IMR-90 (cell line): ENCODE results near the gene DDX54. TPM values are rescaled to one million over a fixed set of nuclear protein-coding genes. Genes with fewer than 3 reads are reported as not detected.

Experiments
- ATAC-seq: fragments of 200-7000 bp; cut with Tn5 transposase; 2 replicates; pipeline ENCODE4 v1.9.1; 2020; ENCODE audit warnings: low read depth, mild to moderate bottlenecking, moderate library complexity
- BruUV-seq: library from RNA; stranded (reverse); fragments of 400-500 nt; replicated peaks from 2 replicates; lab custom pipeline; 2021; lab: Mats Ljungman, UMichigan
- CTCF ChIA-PET: fragments of 300-600 bp; formaldehyde crosslinking; extraction: SDS; loops from one replicate; lab custom pipeline; 2021; ENCODE audit warnings: antibody characterized with exemption; lab: Yijun Ruan, JAX
- POLR2A ChIA-PET: fragments of 300-600 bp; sonication (Branson Sonifier 250); formaldehyde crosslinking; loops from one replicate; lab custom pipeline; 2022; ENCODE audit warnings: antibody characterized with exemption; ENCODE audit not compliant: unreplicated experiment; lab: Charles Lee
- DNase-seq: peaks from one replicate; pipeline ENCODE4 v3.0.0; 2013
- H2AFZ ChIP-seq: replicated peaks from 2 replicates; pipeline ENCODE3; 2013; ENCODE audit warnings: low read length, mild to moderate bottlenecking; ENCODE audit not compliant: poor library complexity
- H2AK5ac ChIP-seq: 2 replicates; pipeline ENCODE4 v1.6.1; 2013; ENCODE audit warnings: low read depth, low read length, inconsistent platforms
- H2AK9ac ChIP-seq: replicated peaks from 2 replicates; pipeline ENCODE3; 2013; ENCODE audit warnings: mild to moderate bottlenecking, low read depth, low read length, moderate library complexity; ENCODE audit not compliant: poor library complexity
- H2BK120ac ChIP-seq: 2 replicates; pipeline ENCODE4 v1.6.1; 2013; ENCODE audit warnings: low read depth, low read length, inconsistent platforms
- H2BK15ac ChIP-seq: 3 replicates; pipeline ENCODE4 v1.6.1; 2013; ENCODE audit warnings: low read depth, low read length, inconsistent platforms
- H2BK20ac ChIP-seq: 2 replicates; pipeline ENCODE4 v1.6.1; 2013; ENCODE audit warnings: low read depth, mild to moderate bottlenecking, inconsistent platforms, low read length, moderate library complexity
- H2BK5ac ChIP-seq: 2 replicates; pipeline ENCODE4 v1.6.1; 2013; ENCODE audit warnings: mild to moderate bottlenecking, low read depth, low read length, inconsistent platforms; ENCODE audit not compliant: poor library complexity, severe bottlenecking
- H3K14ac ChIP-seq: replicated peaks from 2 replicates; pipeline ENCODE4 v1.6.1; 2013; ENCODE audit warnings: low read depth, low read length, inconsistent platforms
- H3K18ac ChIP-seq: 2 replicates; pipeline ENCODE4 v1.6.1; 2013; ENCODE audit warnings: low read depth, low read length, control low read depth
- H3K23ac ChIP-seq: 2 replicates; pipeline ENCODE4 v1.6.1; 2013; ENCODE audit warnings: low read depth, low read length, inconsistent platforms
- H3K27ac ChIP-seq: 2 replicates; pipeline ENCODE4 v1.5.1; 2013; ENCODE audit warnings: mild to moderate bottlenecking, control low read depth, low read length; ENCODE audit not compliant: insufficient read depth
- H3K27me3 ChIP-seq: 2 replicates; pipeline ENCODE4 v1.6.1; 2013; ENCODE audit warnings: low read length; ENCODE audit not compliant: control insufficient read depth, insufficient read depth
- H3K36me3 ChIP-seq: 2 replicates; pipeline ENCODE4 v1.6.1; 2013; ENCODE audit warnings: low read length, mixed read lengths; ENCODE audit not compliant: control insufficient read depth, insufficient read depth
- H3K4ac ChIP-seq: 2 replicates; pipeline ENCODE4 v1.6.1; 2013; ENCODE audit warnings: low read depth, low read length, inconsistent platforms
- H3K4me1 ChIP-seq: 2 replicates; pipeline ENCODE4 v1.6.1; 2013; ENCODE audit warnings: low read length, mixed read lengths; ENCODE audit not compliant: control insufficient read depth, insufficient read depth
- H3K4me2 ChIP-seq: 2 replicates; pipeline ENCODE4 v1.6.1; 2013; ENCODE audit warnings: low read depth, mild to moderate bottlenecking, control low read depth, low read length, moderate library complexity
- H3K4me3 ChIP-seq: 2 replicates; pipeline ENCODE4 v1.5.1; 2013; ENCODE audit warnings: low read depth, mild to moderate bottlenecking, control low read depth, low read length, moderate library complexity; ENCODE audit not compliant: insufficient read depth
- H3K56ac ChIP-seq: 2 replicates; pipeline ENCODE4 v1.6.1; 2013; ENCODE audit warnings: low read length, inconsistent platforms; ENCODE audit not compliant: insufficient read depth; ENCODE audit errors: extremely low read depth
- H3K79me1 ChIP-seq, 2 experiments: 2 replicates each; pipeline ENCODE4 v1.6.1; 2013; ENCODE audit warnings: low read length in 2 of 2, inconsistent platforms in 1 of 2, low read depth in 1 of 2
- H3K9ac ChIP-seq: 2 replicates; pipeline ENCODE4 v1.6.1; 2013; ENCODE audit warnings: low read depth, low read length, control low read depth
- H3K9me1 ChIP-seq: 2 replicates; pipeline ENCODE4 v1.6.1; 2013; ENCODE audit warnings: low read length, inconsistent platforms; ENCODE audit not compliant: insufficient read depth
- H3K9me3 ChIP-seq: 2 replicates; pipeline ENCODE4 v1.6.1; 2013; ENCODE audit warnings: low read length; ENCODE audit not compliant: control insufficient read depth, insufficient read depth
- H4K20me1 ChIP-seq: 2 replicates; pipeline ENCODE4 v1.6.1; 2013; ENCODE audit warnings: low read length, inconsistent platforms; ENCODE audit not compliant: insufficient read depth
- H4K5ac ChIP-seq: 2 replicates; pipeline ENCODE4 v1.6.1; 2013; ENCODE audit warnings: mild to moderate bottlenecking, low read depth, low read length, control low read depth
- H4K8ac ChIP-seq, 2 experiments: 2 replicates each; pipeline ENCODE4 v1.6.1; 2013; ENCODE audit warnings: low read depth in 2 of 2, low read length in 2 of 2, control low read depth in 1 of 2, inconsistent platforms in 1 of 2
- H4K91ac ChIP-seq: 2 replicates; pipeline ENCODE4 v1.6.1; 2013; ENCODE audit warnings: low read depth, low read length, inconsistent platforms; ENCODE audit not compliant: insufficient read depth
- BHLHE40 ChIP-seq: fragments of 150-350 bp; IDR thresholded peaks from 2 replicates; pipeline ENCODE4 v1.6.1; 2016; ENCODE audit warnings: mild to moderate bottlenecking, low read depth, low read length
- CEBPB ChIP-seq: IDR thresholded peaks from 2 replicates; pipeline ENCODE4 v1.6.1; 2012; ENCODE audit warnings: low read depth, low read length, improper control_type of control experiment
- CHD1 ChIP-seq: IDR thresholded peaks from 2 replicates; pipeline ENCODE4 v1.6.1; 2012; ENCODE audit warnings: low read depth, low read length, improper control_type of control experiment
- FOS ChIP-seq: fragments of 150-350 bp; IDR thresholded peaks from 2 replicates; pipeline ENCODE4 v1.6.1; 2016; ENCODE audit warnings: low read depth, low read length
- MAFK ChIP-seq: IDR thresholded peaks from 2 replicates; pipeline ENCODE4 v1.6.1; 2012; ENCODE audit warnings: low read depth, low read length, improper control_type of control experiment
- MAZ ChIP-seq: IDR thresholded peaks from 2 replicates; pipeline ENCODE4 v1.6.1; 2012; ENCODE audit warnings: low read depth, mild to moderate bottlenecking, low read length, improper control_type of control experiment, moderate library complexity, borderline replicate concordance
- POLR2A ChIP-seq: IDR thresholded peaks from 2 replicates; pipeline ENCODE4 v1.6.1; 2012; ENCODE audit warnings: mild to moderate bottlenecking, low read depth, low read length
- RAD21 ChIP-seq: IDR thresholded peaks from 2 replicates; pipeline ENCODE4 v1.6.1; 2012; ENCODE audit warnings: low read length, improper control_type of control experiment
- RCOR1 ChIP-seq: IDR thresholded peaks from 2 replicates; pipeline ENCODE4 v1.6.1; 2012; ENCODE audit warnings: mild to moderate bottlenecking, low read length, improper control_type of control experiment; ENCODE audit not compliant: insufficient replicate concordance
- RFX5 ChIP-seq: IDR thresholded peaks from 2 replicates; pipeline ENCODE4 v1.8.0; 2012; ENCODE audit warnings: low read depth, mild to moderate bottlenecking, low read length, moderate library complexity
- SMC3 ChIP-seq: fragments of 150-350 bp; IDR thresholded peaks from 2 replicates; pipeline ENCODE4 v1.6.1; 2016; ENCODE audit warnings: low read depth, mild to moderate bottlenecking, antibody characterized with exemption, low read length, moderate library complexity
- WGBS, 2 experiments: methylation state at CpG; one replicate each; pipeline versions ENCODE4 v1.1.5 to v1.1.7; 2013; ENCODE audit warnings: missing lambda C conversion rate in 2 of 2; ENCODE audit not compliant: insufficient read length in 1 of 2; ENCODE audit errors: extremely low coverage in 2 of 2; 5-methylcytosine and 5-hydroxymethylcytosine counted together
- dilution Hi-C: fragments of 300-500 bp; cut with HindIII; formaldehyde crosslinking; loops from one replicate; pipeline ENCODE4 v1.14.3; 2018; ENCODE audit warnings: low sequenced_read_pairs; ENCODE audit not compliant: unreplicated experiment
- in situ Hi-C: fragments of 300-500 bp; cut with MboI; formaldehyde crosslinking; loops from 3 replicates; pipeline ENCODE4 v1.14.3; 2019; ENCODE audit warnings: low sequenced_read_pairs, inconsistent platforms, mixed read lengths
- intact Hi-C: fragments of 100-400 bp; cut with micrococcal nuclease; formaldehyde crosslinking; loops from 2 replicates; pipeline ENCODE4 v1.10.0; 2022
- polyA plus RNA-seq, 3 experiments: library from polyadenylated mRNA; depleted of rRNA; stranded (reverse); fragments of >200 nt; gene quantifications; 2 replicates each; pipeline ENCODE4 v1.2.3, GENCODE V29; 2012; ENCODE audit warnings: low replicate concordance in 1 of 3
- total RNA-seq: library from RNA; depleted of rRNA; stranded (reverse); fragments of >200 nt; gene quantifications from 2 replicates; pipeline ENCODE4 v1.2.3, GENCODE V29; 2012
- TF ChIP-seq, protein P1 (sequence below): fragments of 150-350 bp; IDR thresholded peaks from 2 replicates; pipeline ENCODE4 v1.6.1; 2016; ENCODE audit warnings: low read depth, mild to moderate bottlenecking, low read length, moderate library complexity, borderline replicate concordance

Gene DDX54
- total and polyA plus RNA-seq, 2 of the 4 experiments (the other 2 are of a cell fraction): 23.8 to 47.5 TPM

DNA sequence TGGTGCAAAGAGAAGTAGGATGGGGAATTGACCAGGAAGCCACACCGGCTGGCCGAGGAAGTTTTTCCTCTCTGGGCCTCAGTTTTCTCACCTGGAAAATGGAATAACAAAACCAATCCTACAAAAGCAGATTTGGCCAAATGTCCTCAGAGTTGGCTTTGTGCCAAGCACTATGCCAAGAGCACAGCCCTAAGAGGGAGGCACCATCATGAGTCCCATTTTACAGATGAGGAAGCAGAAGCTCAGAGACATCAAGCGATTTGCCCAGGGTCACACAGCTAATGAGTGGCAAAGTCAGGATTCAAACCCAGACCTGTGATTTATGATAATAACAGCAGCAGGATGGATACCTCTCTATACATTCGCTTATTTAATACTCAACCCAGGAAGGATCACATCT, 77.0 kb downstream of the DDX54 start:
- dilution Hi-C loops (no loop called here), in situ Hi-C loops (no loop called here), intact Hi-C loops (no loop called here)
- no peak overlapping the region for H4K91ac ChIP-seq
- H4K20me1 ChIP-seq: no peaks in the 10 kb centered on the region
- no peak overlapping the region for H3K4me2 ChIP-seq
- no peak overlapping the region for H4K8ac ChIP-seq
- no peaks in the 10 kb centered on the region for H3K9me3 ChIP-seq
- DNase-seq: no peak
- no peak overlapping the region for H2AK9ac ChIP-seq
- no peak overlapping the region for H3K23ac ChIP-seq
- TF ChIP-seq MAFK (no peak), CEBPB (no peak), MAZ (no peak), BHLHE40 (no peak), RAD21 (no peak), RFX5 (no peak), CHD1 (no peak), POLR2A (no peak), SMC3 (no peak), FOS (no peak), RCOR1 (no peak)
- TF ChIP-seq, protein P1, sequence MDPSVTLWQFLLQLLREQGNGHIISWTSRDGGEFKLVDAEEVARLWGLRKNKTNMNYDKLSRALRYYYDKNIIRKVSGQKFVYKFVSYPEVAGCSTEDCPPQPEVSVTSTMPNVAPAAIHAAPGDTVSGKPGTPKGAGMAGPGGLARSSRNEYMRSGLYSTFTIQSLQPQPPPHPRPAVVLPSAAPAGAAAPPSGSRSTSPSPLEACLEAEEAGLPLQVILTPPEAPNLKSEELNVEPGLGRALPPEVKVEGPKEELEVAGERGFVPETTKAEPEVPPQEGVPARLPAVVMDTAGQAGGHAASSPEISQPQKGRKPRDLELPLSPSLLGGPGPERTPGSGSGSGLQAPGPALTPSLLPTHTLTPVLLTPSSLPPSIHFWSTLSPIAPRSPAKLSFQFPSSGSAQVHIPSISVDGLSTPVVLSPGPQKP: no peak
- peaks cover 7% of the 10 kb centered on the region; the same call in 1 of the 2 replicates for H3K27me3 ChIP-seq
- no peak overlapping the region for H3K9ac ChIP-seq
- H3K4me3 ChIP-seq: no peak overlapping the region
- H2BK15ac ChIP-seq: no peak overlapping the region
- POLR2A ChIA-PET: no interaction called here
- no peak overlapping the region for H2BK20ac ChIP-seq
- no peak overlapping the region for H4K5ac ChIP-seq
- H2BK120ac ChIP-seq: no peak overlapping the region
- H3K36me3 ChIP-seq: no peaks in the 10 kb centered on the region
- no peaks in the 10 kb centered on the region for H3K4me1 ChIP-seq
- CTCF ChIA-PET: no interaction called here
- no peak overlapping the region for H3K4ac ChIP-seq
- no peak overlapping the region for H3K27ac ChIP-seq
- BruUV-seq: no TSS peak
- H3K79me1 ChIP-seq: no peaks in the 10 kb centered on the region
- no peak overlapping the region for H3K18ac ChIP-seq
- no peak overlapping the region for H2AK5ac ChIP-seq
- no peak overlapping the region for H3K14ac ChIP-seq
- H3K56ac ChIP-seq: no peak overlapping the region
- no CpG with 5 or more reads among the region's 4 CpGs for WGBS, 2 experiments
- H2BK5ac ChIP-seq: no peak overlapping the region
- no peaks in the 10 kb centered on the region for H3K9me1 ChIP-seq
- no peak overlapping the region for H2AFZ ChIP-seq
- ATAC-seq: no peak
